ENCODE measurements around the gene NUTF2. TPM values are rescaled to one million over a fixed set of nuclear protein-coding genes. Genes with fewer than 3 reads are reported as not detected.

The NUTF2 gene
- total and polyA plus RNA-seq, 2 of the 4 experiments (the other 2 are of a cell fraction) = 42.7 to 361 TPM

DNA sequence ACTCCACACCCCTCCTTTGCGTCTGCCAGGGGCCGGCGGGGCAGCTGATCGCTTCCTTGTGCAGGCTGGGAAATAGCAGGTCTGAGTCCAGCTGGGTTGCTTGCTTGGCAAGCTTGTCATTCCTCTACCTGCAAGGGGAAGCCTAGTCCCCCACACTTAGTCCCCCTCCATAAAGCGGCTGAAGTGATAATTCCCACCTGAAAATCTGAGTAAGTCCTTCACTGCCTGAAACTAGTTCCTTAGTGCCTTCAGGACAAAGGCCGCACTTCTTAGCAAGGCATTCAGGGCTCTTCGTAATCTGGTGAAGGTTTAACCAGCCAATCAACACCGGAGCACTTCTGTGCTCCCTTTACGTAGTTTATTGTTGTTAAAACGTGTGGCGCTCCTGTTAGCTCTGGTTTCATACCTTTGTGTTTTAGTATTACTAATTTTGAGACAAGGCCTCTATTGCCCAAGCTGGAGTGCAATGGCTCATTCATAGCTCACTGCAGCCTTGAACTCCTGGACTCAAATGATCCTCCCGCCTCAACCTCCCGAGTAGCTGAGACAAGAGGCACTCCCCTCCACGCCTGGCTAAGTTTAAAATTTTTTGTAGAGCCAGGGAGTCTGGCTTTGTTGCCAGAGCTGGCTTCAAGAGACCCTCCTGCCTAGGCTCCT, 47.1 kb downstream of the NUTF2 start:
- in situ Hi-C loops (cut with MboI; ENCODE audit: low sequenced_read_pairs) (no loop called here), dilution Hi-C loops (cut with HindIII; ENCODE audit: low sequenced_read_pairs, unreplicated experiment) (no loop called here), intact Hi-C loops (cut with micrococcal nuclease) (no loop called here)
- POLR2A ChIA-PET (ENCODE audit: unreplicated experiment) = no interaction called here
- peak overlapping the region; percentile 74; the same call in 1 of the 2 replicates for H4K91ac ChIP-seq (ENCODE audit: insufficient read depth, low read depth, low read length)
- H2AK9ac ChIP-seq (replicated peaks; ENCODE audit: low read depth, low read length, poor library complexity) = peak overlapping the region; percentile 98
- H2AK5ac ChIP-seq (ENCODE audit: low read depth, low read length) = peak overlapping the region; percentile 56
- peak overlapping the region; percentile 74 for H3K56ac ChIP-seq (ENCODE audit: extremely low read depth, insufficient read depth, low read length)
- TF ChIP-seq USF2 (IDR thresholded peaks at IDR 0.05; ENCODE audit: low read depth, low read length) (no peak), BHLHE40 (IDR thresholded peaks at IDR 0.05; ENCODE audit: low read depth, low read length) (no peak), CEBPB (IDR thresholded peaks at IDR 0.05; ENCODE audit: low read depth, low read length) (no peak), ELK1 (IDR thresholded peaks at IDR 0.05; ENCODE audit: borderline replicate concordance, low read depth, low read length) (no peak), RCOR1 (IDR thresholded peaks at IDR 0.05; ENCODE audit: insufficient replicate concordance, low read length) (no peak), NFE2L2 (IDR thresholded peaks at IDR 0.05; ENCODE audit: low read depth, low read length) (no peak), RFX5 (IDR thresholded peaks at IDR 0.05; ENCODE audit: low read depth, low read length) (no peak), MAZ (IDR thresholded peaks at IDR 0.05; ENCODE audit: borderline replicate concordance, low read depth, low read length) (no peak), POLR2A (IDR thresholded peaks at IDR 0.05; ENCODE audit: low read depth, low read length) (no peak), RAD21 (IDR thresholded peaks at IDR 0.05; ENCODE audit: low read length) (no peak), MAFK (IDR thresholded peaks at IDR 0.05; ENCODE audit: low read depth, low read length) (no peak), MXI1 (IDR thresholded peaks at IDR 0.05; ENCODE audit: borderline replicate concordance, low read depth, low read length) (no peak), FOS (IDR thresholded peaks at IDR 0.05; ENCODE audit: low read depth, low read length) (no peak), CHD1 (IDR thresholded peaks at IDR 0.05; ENCODE audit: low read depth, low read length) (no peak), SMC3 (IDR thresholded peaks at IDR 0.05; ENCODE audit: low read depth, low read length) (no peak)
- TF ChIP-seq, protein P1, sequence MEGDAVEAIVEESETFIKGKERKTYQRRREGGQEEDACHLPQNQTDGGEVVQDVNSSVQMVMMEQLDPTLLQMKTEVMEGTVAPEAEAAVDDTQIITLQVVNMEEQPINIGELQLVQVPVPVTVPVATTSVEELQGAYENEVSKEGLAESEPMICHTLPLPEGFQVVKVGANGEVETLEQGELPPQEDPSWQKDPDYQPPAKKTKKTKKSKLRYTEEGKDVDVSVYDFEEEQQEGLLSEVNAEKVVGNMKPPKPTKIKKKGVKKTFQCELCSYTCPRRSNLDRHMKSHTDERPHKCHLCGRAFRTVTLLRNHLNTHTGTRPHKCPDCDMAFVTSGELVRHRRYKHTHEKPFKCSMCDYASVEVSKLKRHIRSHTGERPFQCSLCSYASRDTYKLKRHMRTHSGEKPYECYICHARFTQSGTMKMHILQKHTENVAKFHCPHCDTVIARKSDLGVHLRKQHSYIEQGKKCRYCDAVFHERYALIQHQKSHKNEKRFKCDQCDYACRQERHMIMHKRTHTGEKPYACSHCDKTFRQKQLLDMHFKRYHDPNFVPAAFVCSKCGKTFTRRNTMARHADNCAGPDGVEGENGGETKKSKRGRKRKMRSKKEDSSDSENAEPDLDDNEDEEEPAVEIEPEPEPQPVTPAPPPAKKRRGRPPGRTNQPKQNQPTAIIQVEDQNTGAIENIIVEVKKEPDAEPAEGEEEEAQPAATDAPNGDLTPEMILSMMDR (conservative IDR thresholded peaks at IDR 0.05; ENCODE audit: low read depth, low read length) = no peak
- no peaks in the 10 kb centered on the region for H3K9me3 ChIP-seq (ENCODE audit: control insufficient read depth, insufficient read depth, low read length)
- peaks cover 11 to 50% of the 10 kb centered on the region in 2 experiments for H3K79me1 ChIP-seq (ENCODE audit: low read depth in 1 of 2, low read length in 2 of 2)
- peak overlapping the region; percentile 100 for H3K4me3 ChIP-seq (ENCODE audit: insufficient read depth, low read depth, low read length)
- no peak overlapping the region for H2BK20ac ChIP-seq (ENCODE audit: low read depth, low read length)
- H2BK15ac ChIP-seq (ENCODE audit: low read depth, low read length) = no peak overlapping the region
- H4K8ac ChIP-seq (ENCODE audit: low read depth in 2 of 2, low read length in 2 of 2) = peak overlapping the region; percentile 97
- no peaks in the 10 kb centered on the region for H3K27me3 ChIP-seq (ENCODE audit: control insufficient read depth, insufficient read depth, low read length)
- peak overlapping the region; percentile 88 for H3K4ac ChIP-seq (ENCODE audit: low read depth, low read length)
- no peak for DNase-seq
- H3K9ac ChIP-seq (ENCODE audit: low read depth, low read length) = peak overlapping the region; percentile 96
- peak overlapping the region; percentile 89 for H3K27ac ChIP-seq (ENCODE audit: insufficient read depth, low read length)
- no CpG with 5 or more reads among the region's 14 CpGs for WGBS, 2 experiments (ENCODE audit: extremely low coverage in 2 of 2, insufficient read length in 1 of 2)
- H2AFZ ChIP-seq (replicated peaks; ENCODE audit: low read length, poor library complexity) = peak overlapping the region; percentile 99
- peak overlapping the region; percentile 96 for H3K14ac ChIP-seq (replicated peaks; ENCODE audit: low read depth, low read length)
- no peak overlapping the region for H2BK120ac ChIP-seq (ENCODE audit: low read depth, low read length)
- ATAC-seq (ENCODE audit: low read depth) = no peak
- H4K5ac ChIP-seq (ENCODE audit: low read depth, low read length) = peak overlapping the region; percentile 93; the same call in 1 of the 2 replicates
- H3K36me3 ChIP-seq (ENCODE audit: control insufficient read depth, insufficient read depth, low read length) = no peaks in the 10 kb centered on the region
- CTCF ChIA-PET = no interaction called here
- H3K23ac ChIP-seq (ENCODE audit: low read depth, low read length) = peak overlapping the region; percentile 63
- H3K18ac ChIP-seq (ENCODE audit: low read depth, low read length) = no peak overlapping the region
- peak overlapping the region; percentile 95 for H3K4me2 ChIP-seq (ENCODE audit: low read depth, low read length)
- 0 out of 2 replicates have a peak, but pooled peaks cover 12% of the 10 kb centered on the region for H3K9me1 ChIP-seq (ENCODE audit: insufficient read depth, low read length)
- peaks cover 25% of the 10 kb centered on the region for H4K20me1 ChIP-seq (ENCODE audit: insufficient read depth, low read length)
- BruUV-seq (replicated peaks) = TSS peak; percentile 44
- H2BK5ac ChIP-seq (ENCODE audit: low read depth, low read length, poor library complexity, severe bottlenecking) = peak overlapping the region; percentile 74
- peaks cover 9% of the 10 kb centered on the region for H3K4me1 ChIP-seq (ENCODE audit: control insufficient read depth, insufficient read depth, low read length)
